ENCODE results near the gene TRPV4. TPM values are rescaled to one million over a fixed set of nuclear protein-coding genes. Genes with fewer than 3 reads are reported as not detected.

Gene TRPV4
- total RNA-seq, 5 donors from 2014 or later (not counting 1 experiment from before 2014, with no cell fraction given): not detected

DNA sequence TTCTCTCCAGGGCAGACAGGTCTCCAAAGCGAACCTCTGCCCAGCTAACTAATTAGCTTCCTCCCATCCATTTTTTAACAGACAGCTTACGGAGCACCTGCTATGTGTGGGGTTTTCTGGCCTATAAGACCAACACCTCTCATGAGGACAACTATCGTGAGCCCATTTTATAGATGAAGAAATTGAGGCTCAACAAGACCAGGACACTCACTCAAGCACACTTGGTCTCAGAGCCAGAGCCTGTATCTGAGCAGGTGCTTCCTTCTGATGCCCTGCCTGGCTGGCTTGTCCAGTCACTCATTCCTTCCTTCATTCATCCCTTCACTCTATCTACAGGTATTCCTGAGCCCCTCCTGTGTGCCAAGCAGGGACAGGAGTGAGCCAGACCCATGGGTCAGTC, 6.1 kb downstream of the TRPV4 start:
- H3K9me3 ChIP-seq: no peaks in the 10 kb centered on the region
- H3K27ac Mint-ChIP-seq: no peak overlapping the region
- H3K4me1 ChIP-seq (ENCODE audit: control insufficient read depth in 1 of 2, extremely low read depth in 1 of 2, insufficient read depth in 2 of 2, low read length in 2 of 2): no peaks in the 10 kb centered on the region
- H3K9me3 Mint-ChIP-seq: no peaks in the 10 kb centered on the region
- ChIA-PET CTCF (no interaction called here), POLR2A (no interaction called here)
- WGBS (ENCODE audit: insufficient coverage): 83% methylated on average over 1 of the region's 3 CpGs
- H3K36me3 Mint-ChIP-seq: no peaks in the 10 kb centered on the region
- no peak overlapping the region for H3K27ac ChIP-seq (ENCODE audit: low read length)
- H3K36me3 ChIP-seq (ENCODE audit: control insufficient read depth in 2 of 2, extremely low read depth in 1 of 2, insufficient read depth in 1 of 2, low read length in 1 of 2): no peaks in the 10 kb centered on the region
- DNase-seq: no peak
- peaks cover 0 to 34% of the 10 kb centered on the region in 2 experiments for H3K27me3 ChIP-seq (replicated peaks in 1 of 2; ENCODE audit: control insufficient read depth in 2 of 2, extremely low read depth in 1 of 2, insufficient read depth in 2 of 2, low read length in 1 of 2)
- ATAC-seq (replicated peaks in 1 of 4): no peak
- no peak overlapping the region for H3K4me3 ChIP-seq (ENCODE audit: control insufficient read depth in 1 of 2, extremely low read depth in 1 of 2, low read length in 1 of 2)
- H3K27me3 Mint-ChIP-seq: peaks cover 17 to 21% of the 10 kb centered on the region in 2 donors
- H3K4me3 Mint-ChIP-seq: no peak overlapping the region
- H3K4me1 Mint-ChIP-seq: no peaks in the 10 kb centered on the region

DNA sequence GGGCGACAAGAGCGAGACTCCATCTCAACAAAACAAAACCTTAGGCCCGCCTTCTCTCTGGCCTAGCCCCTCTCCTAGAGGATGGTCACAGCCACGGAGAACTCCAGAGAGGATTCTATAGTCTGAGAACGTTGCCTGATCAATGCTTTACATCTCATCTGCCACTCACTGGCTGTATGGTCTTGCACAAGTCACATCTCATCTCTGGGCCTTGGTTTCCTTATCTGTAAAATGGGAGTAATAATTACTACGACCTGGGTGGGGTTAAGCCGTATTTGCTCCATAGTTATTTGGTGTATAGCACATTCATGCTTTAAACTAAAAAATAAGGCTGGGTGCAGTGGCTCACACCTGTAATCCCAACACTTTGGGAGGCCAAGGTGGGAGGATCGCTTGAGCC, 8.5 kb downstream of the TRPV4 start:
- DNase-seq (no peak), ATAC-seq (replicated peaks in 1 of 4) (no peak)
- 100% methylated on average over 2 of the region's 8 CpGs for WGBS (ENCODE audit: insufficient coverage)
- H3K27me3 Mint-ChIP-seq: peaks cover 4 to 11% of the 10 kb centered on the region in 2 donors
- H3K4me1 Mint-ChIP-seq: no peaks in the 10 kb centered on the region
- H3K4me1 ChIP-seq (ENCODE audit: control insufficient read depth in 1 of 2, extremely low read depth in 1 of 2, insufficient read depth in 2 of 2, low read length in 2 of 2): no peaks in the 10 kb centered on the region
- POLR2A ChIA-PET: no interaction called here
- H3K4me3 Mint-ChIP-seq: no peak overlapping the region
- H3K36me3 Mint-ChIP-seq: no peaks in the 10 kb centered on the region
- CTCF ChIA-PET: no interaction called here
- no peaks in the 10 kb centered on the region for H3K9me3 Mint-ChIP-seq
- no peak overlapping the region for H3K4me3 ChIP-seq (ENCODE audit: control insufficient read depth in 1 of 2, extremely low read depth in 1 of 2, low read length in 1 of 2)
- no peaks in the 10 kb centered on the region for H3K9me3 ChIP-seq
- H3K27ac ChIP-seq (ENCODE audit: low read length): no peak overlapping the region
- H3K27me3 ChIP-seq (replicated peaks in 1 of 2; ENCODE audit: control insufficient read depth in 2 of 2, extremely low read depth in 1 of 2, insufficient read depth in 2 of 2, low read length in 1 of 2): peaks cover 0 to 31% of the 10 kb centered on the region in 2 experiments
- H3K27ac Mint-ChIP-seq: no peak overlapping the region
- no peaks in the 10 kb centered on the region for H3K36me3 ChIP-seq (ENCODE audit: control insufficient read depth in 2 of 2, extremely low read depth in 1 of 2, insufficient read depth in 1 of 2, low read length in 1 of 2)

DNA sequence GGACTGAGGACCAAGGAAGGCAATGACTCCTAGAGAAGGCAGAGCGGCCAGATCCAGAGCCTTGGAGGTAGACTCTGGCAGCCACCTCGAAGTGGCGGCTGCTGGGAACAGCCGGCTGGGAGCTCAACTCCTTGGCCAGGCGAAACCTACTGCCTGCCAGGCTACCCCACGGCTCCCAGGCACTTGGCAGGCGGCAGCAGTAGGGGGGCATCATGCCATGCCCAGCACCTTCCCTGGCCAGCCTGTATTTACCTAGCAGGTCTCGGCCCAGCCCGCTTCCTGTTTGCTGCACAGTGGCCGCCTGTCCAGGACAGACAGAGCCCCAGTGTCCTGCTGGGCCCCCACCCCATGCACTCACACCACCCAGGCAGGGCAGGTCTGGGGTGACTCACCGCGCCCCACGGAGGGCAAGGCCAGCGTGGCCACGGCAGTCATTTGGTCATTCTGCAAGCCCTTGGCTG, 10.2 kb downstream of the TRPV4 start:
- WGBS (ENCODE audit: insufficient coverage): 86% methylated on average over 15 of the region's 15 CpGs
- H3K36me3 Mint-ChIP-seq: no peaks in the 10 kb centered on the region
- ChIA-PET CTCF (no interaction called here), POLR2A (no interaction called here)
- Histone ChIP-seq H3K9me3 (no peaks in the 10 kb centered on the region), H3K27me3 (replicated peaks in 1 of 2; ENCODE audit: control insufficient read depth in 2 of 2, extremely low read depth in 1 of 2, insufficient read depth in 2 of 2, low read length in 1 of 2) (peaks cover 0 to 34% of the 10 kb centered on the region in 2 experiments), H3K4me3 (ENCODE audit: control insufficient read depth in 1 of 2, extremely low read depth in 1 of 2, low read length in 1 of 2) (no peak overlapping the region), H3K4me1 (ENCODE audit: control insufficient read depth in 1 of 2, extremely low read depth in 1 of 2, insufficient read depth in 2 of 2, low read length in 2 of 2) (no peaks in the 10 kb centered on the region), H3K36me3 (ENCODE audit: control insufficient read depth in 2 of 2, extremely low read depth in 1 of 2, insufficient read depth in 1 of 2, low read length in 1 of 2) (no peaks in the 10 kb centered on the region), H3K27ac (ENCODE audit: low read length) (no peak overlapping the region)
- DNase-seq (no peak), ATAC-seq (replicated peaks in 1 of 4) (no peak)
- no peak overlapping the region for H3K4me3 Mint-ChIP-seq
- H3K27me3 Mint-ChIP-seq: peaks cover 4 to 16% of the 10 kb centered on the region in 2 donors
- H3K27ac Mint-ChIP-seq: no peak overlapping the region
- no peaks in the 10 kb centered on the region for H3K4me1 Mint-ChIP-seq
- no peaks in the 10 kb centered on the region for H3K9me3 Mint-ChIP-seq

- POLR2A ChIA-PET: no interaction called here
- H3K27me3 Mint-ChIP-seq: peaks cover 8 to 14% of the 10 kb centered on the region in 2 donors
- DNase-seq (no peak), ATAC-seq (replicated peaks in 1 of 4) (no peak)
- WGBS (ENCODE audit: insufficient coverage): 89% methylated on average over 4 of the region's 7 CpGs
- no peaks in the 10 kb centered on the region for H3K4me1 Mint-ChIP-seq
- no peaks in the 10 kb centered on the region for H3K36me3 Mint-ChIP-seq
- no peak overlapping the region for H3K4me3 ChIP-seq (ENCODE audit: control insufficient read depth in 1 of 2, extremely low read depth in 1 of 2, low read length in 1 of 2)
- H3K27ac Mint-ChIP-seq: no peak overlapping the region
- H3K36me3 ChIP-seq (ENCODE audit: control insufficient read depth in 2 of 2, extremely low read depth in 1 of 2, insufficient read depth in 1 of 2, low read length in 1 of 2): no peaks in the 10 kb centered on the region
- CTCF ChIA-PET: no interaction called here
- no peaks in the 10 kb centered on the region for H3K9me3 Mint-ChIP-seq
- no peaks in the 10 kb centered on the region for H3K9me3 ChIP-seq
- peaks cover 0 to 40% of the 10 kb centered on the region in 2 experiments for H3K27me3 ChIP-seq (replicated peaks in 1 of 2; ENCODE audit: control insufficient read depth in 2 of 2, extremely low read depth in 1 of 2, insufficient read depth in 2 of 2, low read length in 1 of 2)
- H3K4me3 Mint-ChIP-seq: no peak overlapping the region
- no peaks in the 10 kb centered on the region for H3K4me1 ChIP-seq (ENCODE audit: control insufficient read depth in 1 of 2, extremely low read depth in 1 of 2, insufficient read depth in 2 of 2, low read length in 2 of 2)
- no peak overlapping the region for H3K27ac ChIP-seq (ENCODE audit: low read length)
These were observed 10.8 kb downstream of the TRPV4 start for GRCh38 chr12:109822416-109822815.

DNA sequence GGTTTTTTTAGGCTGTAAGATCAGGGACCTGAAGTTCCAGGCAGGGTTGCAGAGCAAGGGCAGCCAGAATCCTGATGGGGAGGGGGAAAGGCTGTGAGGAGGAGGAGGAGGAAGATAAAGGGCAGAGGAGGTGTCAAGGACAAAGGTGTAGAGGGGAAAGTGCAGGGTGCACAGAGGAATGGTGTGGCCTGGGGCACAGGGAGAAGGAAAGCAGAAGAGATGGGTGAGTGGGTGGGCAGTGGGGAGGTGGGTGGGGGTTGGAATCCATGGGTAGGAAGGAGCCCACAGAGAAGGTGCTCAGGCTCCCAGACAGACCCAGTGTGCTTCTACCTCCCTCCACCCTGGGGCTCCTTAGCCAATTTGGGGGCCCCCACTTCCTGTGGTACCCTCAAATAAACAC, 11.2 kb downstream of the TRPV4 start:
- Histone ChIP-seq H3K4me3 (ENCODE audit: control insufficient read depth in 1 of 2, extremely low read depth in 1 of 2, low read length in 1 of 2) (no peak overlapping the region), H3K27me3 (replicated peaks in 1 of 2; ENCODE audit: control insufficient read depth in 2 of 2, extremely low read depth in 1 of 2, insufficient read depth in 2 of 2, low read length in 1 of 2) (peaks cover 0 to 43% of the 10 kb centered on the region in 2 experiments), H3K9me3 (no peaks in the 10 kb centered on the region), H3K27ac (ENCODE audit: low read length) (no peak overlapping the region), H3K4me1 (ENCODE audit: control insufficient read depth in 1 of 2, extremely low read depth in 1 of 2, insufficient read depth in 2 of 2, low read length in 2 of 2) (no peaks in the 10 kb centered on the region), H3K36me3 (ENCODE audit: control insufficient read depth in 2 of 2, extremely low read depth in 1 of 2, insufficient read depth in 1 of 2, low read length in 1 of 2) (no peaks in the 10 kb centered on the region)
- CTCF ChIA-PET: no interaction called here
- ATAC-seq (replicated peaks in 1 of 4) (no peak), DNase-seq (no peak)
- no peak overlapping the region for H3K27ac Mint-ChIP-seq
- peaks cover 8 to 12% of the 10 kb centered on the region in 2 donors for H3K27me3 Mint-ChIP-seq
- no peak overlapping the region for H3K4me3 Mint-ChIP-seq
- POLR2A ChIA-PET: no interaction called here
- no peaks in the 10 kb centered on the region for H3K36me3 Mint-ChIP-seq
- no peaks in the 10 kb centered on the region for H3K9me3 Mint-ChIP-seq
- H3K4me1 Mint-ChIP-seq: no peaks in the 10 kb centered on the region

DNA sequence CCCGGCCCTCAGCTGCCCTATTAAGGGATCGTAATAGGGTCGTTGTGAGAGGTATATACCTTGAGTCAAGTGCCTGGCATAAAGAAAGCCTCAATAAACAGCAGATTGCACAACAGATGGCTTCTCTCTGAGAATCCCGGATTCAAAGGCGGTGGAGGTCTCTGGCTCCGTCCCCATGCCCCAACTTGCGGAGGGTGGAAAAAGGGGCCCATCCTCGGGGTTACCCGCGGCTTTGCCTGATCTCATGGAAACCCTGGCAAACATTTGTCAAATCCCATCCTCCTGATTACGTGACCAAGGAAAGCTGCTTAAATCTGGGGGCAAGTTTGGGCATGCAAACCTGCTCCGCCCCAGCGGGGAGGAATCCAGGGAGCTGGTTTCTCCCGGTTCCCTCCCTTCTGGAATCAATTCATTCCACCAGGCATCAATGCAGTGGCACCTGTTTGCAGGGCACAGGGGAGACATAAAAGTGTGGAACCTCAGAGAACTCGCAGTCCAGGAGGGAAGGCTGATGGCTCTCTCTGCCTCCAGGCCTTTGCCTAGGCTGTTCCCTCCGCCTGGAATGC, 12.3 kb downstream of the TRPV4 start:
- Histone ChIP-seq H3K4me3 (ENCODE audit: control insufficient read depth in 1 of 2, extremely low read depth in 1 of 2, low read length in 1 of 2) (no peak overlapping the region), H3K36me3 (ENCODE audit: control insufficient read depth in 2 of 2, extremely low read depth in 1 of 2, insufficient read depth in 1 of 2, low read length in 1 of 2) (no peaks in the 10 kb centered on the region), H3K27me3 (replicated peaks in 1 of 2; ENCODE audit: control insufficient read depth in 2 of 2, extremely low read depth in 1 of 2, insufficient read depth in 2 of 2, low read length in 1 of 2) (peaks cover 0 to 47% of the 10 kb centered on the region in 2 experiments), H3K9me3 (no peaks in the 10 kb centered on the region), H3K27ac (ENCODE audit: low read length) (no peak overlapping the region), H3K4me1 (ENCODE audit: control insufficient read depth in 1 of 2, extremely low read depth in 1 of 2, insufficient read depth in 2 of 2, low read length in 2 of 2) (no peaks in the 10 kb centered on the region)
- no peaks in the 10 kb centered on the region for H3K9me3 Mint-ChIP-seq
- whole genome bisulfite sequencing (ENCODE audit: insufficient coverage): 86% methylated on average over 16 of the region's 16 CpGs
- no peaks in the 10 kb centered on the region for H3K36me3 Mint-ChIP-seq
- H3K27me3 Mint-ChIP-seq: peaks cover 4 to 12% of the 10 kb centered on the region in 2 donors
- ChIA-PET CTCF (no interaction called here), POLR2A (no interaction called here)
- no peak overlapping the region for H3K4me3 Mint-ChIP-seq
- ATAC-seq (replicated peaks in 1 of 4): no peak
- DNase-seq: no peak
- no peak overlapping the region for H3K27ac Mint-ChIP-seq
- no peaks in the 10 kb centered on the region for H3K4me1 Mint-ChIP-seq
